HL-60 (cell line): Measurements from ENCODE around the gene SOX8.

Experiments
- GABPA ChIP-seq: IDR thresholded peaks from 2 replicates; pipeline ENCODE4 v1.6.1; 2012; ENCODE audit warnings: low read depth
- POLR2AphosphoS5 ChIP-seq: IDR thresholded peaks from 2 replicates; pipeline ENCODE4 v1.6.1; 2012; ENCODE audit warnings: low read depth
- TF ChIP-seq, protein P1 (sequence below): IDR thresholded peaks from one replicate; pipeline ENCODE4 v1.5.1; 2011; ENCODE audit warnings: low read length, control low read depth, inconsistent platforms; ENCODE audit not compliant: insufficient read depth
- TF ChIP-seq, protein P2 (sequence below): IDR thresholded peaks from 2 replicates; pipeline ENCODE4 v1.6.1; 2012; ENCODE audit warnings: low read depth; ENCODE audit not compliant: insufficient replicate concordance

DNA sequence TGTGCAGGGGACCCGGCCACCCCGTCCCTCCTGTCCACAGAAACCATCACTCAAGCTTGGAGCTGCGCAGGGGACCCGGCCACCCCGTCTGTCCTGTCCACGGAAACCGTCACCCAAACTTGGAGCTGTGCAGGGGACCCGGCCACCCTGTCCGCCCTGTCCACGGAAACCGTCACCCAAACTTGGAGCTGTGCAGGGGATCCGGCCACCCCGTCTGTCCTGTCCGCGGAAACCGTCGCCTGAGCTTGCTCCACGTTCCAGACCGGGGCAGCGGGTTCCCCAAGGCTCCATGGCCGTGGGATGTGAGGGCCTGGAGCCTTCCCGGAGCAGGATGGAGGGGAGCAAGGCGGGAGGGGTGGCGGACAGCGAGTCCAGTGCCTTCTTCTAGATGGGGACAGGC, 25.2 kb downstream of the SOX8 start:
- TF ChIP-seq GABPA (no peak), POLR2AphosphoS5 (no peak)
- TF ChIP-seq, protein P1, sequence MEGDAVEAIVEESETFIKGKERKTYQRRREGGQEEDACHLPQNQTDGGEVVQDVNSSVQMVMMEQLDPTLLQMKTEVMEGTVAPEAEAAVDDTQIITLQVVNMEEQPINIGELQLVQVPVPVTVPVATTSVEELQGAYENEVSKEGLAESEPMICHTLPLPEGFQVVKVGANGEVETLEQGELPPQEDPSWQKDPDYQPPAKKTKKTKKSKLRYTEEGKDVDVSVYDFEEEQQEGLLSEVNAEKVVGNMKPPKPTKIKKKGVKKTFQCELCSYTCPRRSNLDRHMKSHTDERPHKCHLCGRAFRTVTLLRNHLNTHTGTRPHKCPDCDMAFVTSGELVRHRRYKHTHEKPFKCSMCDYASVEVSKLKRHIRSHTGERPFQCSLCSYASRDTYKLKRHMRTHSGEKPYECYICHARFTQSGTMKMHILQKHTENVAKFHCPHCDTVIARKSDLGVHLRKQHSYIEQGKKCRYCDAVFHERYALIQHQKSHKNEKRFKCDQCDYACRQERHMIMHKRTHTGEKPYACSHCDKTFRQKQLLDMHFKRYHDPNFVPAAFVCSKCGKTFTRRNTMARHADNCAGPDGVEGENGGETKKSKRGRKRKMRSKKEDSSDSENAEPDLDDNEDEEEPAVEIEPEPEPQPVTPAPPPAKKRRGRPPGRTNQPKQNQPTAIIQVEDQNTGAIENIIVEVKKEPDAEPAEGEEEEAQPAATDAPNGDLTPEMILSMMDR, result no peak
- TF ChIP-seq, protein P2, sequence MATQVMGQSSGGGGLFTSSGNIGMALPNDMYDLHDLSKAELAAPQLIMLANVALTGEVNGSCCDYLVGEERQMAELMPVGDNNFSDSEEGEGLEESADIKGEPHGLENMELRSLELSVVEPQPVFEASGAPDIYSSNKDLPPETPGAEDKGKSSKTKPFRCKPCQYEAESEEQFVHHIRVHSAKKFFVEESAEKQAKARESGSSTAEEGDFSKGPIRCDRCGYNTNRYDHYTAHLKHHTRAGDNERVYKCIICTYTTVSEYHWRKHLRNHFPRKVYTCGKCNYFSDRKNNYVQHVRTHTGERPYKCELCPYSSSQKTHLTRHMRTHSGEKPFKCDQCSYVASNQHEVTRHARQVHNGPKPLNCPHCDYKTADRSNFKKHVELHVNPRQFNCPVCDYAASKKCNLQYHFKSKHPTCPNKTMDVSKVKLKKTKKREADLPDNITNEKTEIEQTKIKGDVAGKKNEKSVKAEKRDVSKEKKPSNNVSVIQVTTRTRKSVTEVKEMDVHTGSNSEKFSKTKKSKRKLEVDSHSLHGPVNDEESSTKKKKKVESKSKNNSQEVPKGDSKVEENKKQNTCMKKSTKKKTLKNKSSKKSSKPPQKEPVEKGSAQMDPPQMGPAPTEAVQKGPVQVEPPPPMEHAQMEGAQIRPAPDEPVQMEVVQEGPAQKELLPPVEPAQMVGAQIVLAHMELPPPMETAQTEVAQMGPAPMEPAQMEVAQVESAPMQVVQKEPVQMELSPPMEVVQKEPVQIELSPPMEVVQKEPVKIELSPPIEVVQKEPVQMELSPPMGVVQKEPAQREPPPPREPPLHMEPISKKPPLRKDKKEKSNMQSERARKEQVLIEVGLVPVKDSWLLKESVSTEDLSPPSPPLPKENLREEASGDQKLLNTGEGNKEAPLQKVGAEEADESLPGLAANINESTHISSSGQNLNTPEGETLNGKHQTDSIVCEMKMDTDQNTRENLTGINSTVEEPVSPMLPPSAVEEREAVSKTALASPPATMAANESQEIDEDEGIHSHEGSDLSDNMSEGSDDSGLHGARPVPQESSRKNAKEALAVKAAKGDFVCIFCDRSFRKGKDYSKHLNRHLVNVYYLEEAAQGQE, result no peak
